Astrocyte (in vitro differentiated cells and primary cell): ENCODE results near the gene FTO. TPM values are rescaled to one million over a fixed set of nuclear protein-coding genes. Genes with fewer than 3 reads are reported as not detected.

Source experiments
- DNase-seq: peaks from one replicate; pipeline ENCODE4 v3.0.0-alpha.2; 2010; ENCODE audit warnings: low read depth
- FAIRE-seq: peaks from 2 replicates; lab custom pipeline; 2011; peaks lifted over from hg19 to GRCh38; lab: Jason Lieb, UNC
- H2AFZ ChIP-seq: 2 replicates; pipeline ENCODE4 v1.6.0; 2012; ENCODE audit warnings: low read depth, low read length, inconsistent platforms
- H3K27ac ChIP-seq: 2 replicates; pipeline ENCODE4 v1.5.1; 2011; ENCODE audit warnings: low read depth, low read length, inconsistent platforms
- H3K27me3 ChIP-seq: 2 replicates; pipeline ENCODE4 v1.6.0; 2011; ENCODE audit warnings: low read length, inconsistent platforms; ENCODE audit not compliant: insufficient read depth
- H3K36me3 ChIP-seq: 2 replicates; pipeline ENCODE4 v1.5.1; 2011; ENCODE audit warnings: low read length, inconsistent platforms; ENCODE audit not compliant: insufficient read depth
- H3K4me1 ChIP-seq: 2 replicates; pipeline ENCODE4 v1.5.1; 2011; ENCODE audit warnings: low read length, inconsistent platforms; ENCODE audit not compliant: insufficient read depth
- H3K4me2 ChIP-seq: 2 replicates; pipeline ENCODE4 v1.6.0; 2012; ENCODE audit warnings: low read length, inconsistent platforms
- H3K4me3 ChIP-seq: 2 replicates; pipeline ENCODE4 v1.5.1; 2011; ENCODE audit warnings: low read depth, mild to moderate bottlenecking, low read length, inconsistent platforms; ENCODE audit not compliant: insufficient read depth
- H3K79me2 ChIP-seq: 2 replicates; pipeline ENCODE4 v1.6.0; 2012; ENCODE audit warnings: mild to moderate bottlenecking, low read length, inconsistent platforms; ENCODE audit not compliant: insufficient read depth
- H3K9ac ChIP-seq: 2 replicates; pipeline ENCODE4 v1.6.0; 2012; ENCODE audit warnings: mild to moderate bottlenecking, low read length, inconsistent platforms
- H3K9me3 ChIP-seq: 2 replicates; pipeline ENCODE4 v1.5.1; 2012; ENCODE audit warnings: low read depth, mild to moderate bottlenecking, low read length, inconsistent platforms; ENCODE audit not compliant: insufficient read depth
- H4K20me1 ChIP-seq: 2 replicates; pipeline ENCODE4 v1.6.0; 2012; ENCODE audit warnings: low read length, inconsistent platforms; ENCODE audit not compliant: insufficient read depth
- H3K27ac Mint-ChIP-seq: one replicate; pipeline ENCODE4 v1.8.0; 2021; ENCODE audit warnings: mild to moderate bottlenecking, mixed read lengths; ENCODE audit not compliant: unreplicated experiment
- H3K27me3 Mint-ChIP-seq: one replicate; pipeline ENCODE4 v1.8.0; 2021; ENCODE audit warnings: low read depth, mixed read lengths; ENCODE audit not compliant: unreplicated experiment
- H3K36me3 Mint-ChIP-seq: one replicate; pipeline ENCODE4 v1.8.0; 2021; ENCODE audit warnings: low read depth, mixed read lengths; ENCODE audit not compliant: unreplicated experiment
- H3K4me1 Mint-ChIP-seq: one replicate; pipeline ENCODE4 v1.8.0; 2021; ENCODE audit warnings: low read depth, mixed read lengths; ENCODE audit not compliant: unreplicated experiment
- H3K4me3 Mint-ChIP-seq: one replicate; pipeline ENCODE4 v1.8.0; 2021; ENCODE audit warnings: mild to moderate bottlenecking, moderate library complexity, mixed read lengths; ENCODE audit not compliant: unreplicated experiment
- H3K9me3 Mint-ChIP-seq: one replicate; pipeline ENCODE4 v1.8.0; 2021; ENCODE audit warnings: mild to moderate bottlenecking, mixed read lengths; ENCODE audit not compliant: unreplicated experiment
- CTCF ChIP-seq: IDR thresholded peaks from 2 replicates; pipeline ENCODE4 v1.5.1; 2011; ENCODE audit warnings: low read depth, mild to moderate bottlenecking, inconsistent platforms, low read length, moderate library complexity; ENCODE audit not compliant: insufficient read depth
- EZH2 ChIP-seq: IDR thresholded peaks from 2 replicates; pipeline ENCODE4 v1.6.1; 2012; ENCODE audit warnings: mild to moderate bottlenecking, low read length, inconsistent platforms; ENCODE audit not compliant: insufficient read depth
- total RNA-seq: library from RNA; stranded (reverse); gene quantifications from 2 replicates; pipeline ENCODE4 v1.2.1, GENCODE V29; 2021

FTO gene
- total RNA-seq, 1 donor from 2014 or later: 73.1 TPM

- Histone ChIP-seq H4K20me1 (peaks cover 7% of the 10 kb centered on the region), H3K9ac (no peak overlapping the region), H3K4me3 (no peak overlapping the region), H3K36me3 (no peaks in the 10 kb centered on the region), H3K79me2 (no peaks in the 10 kb centered on the region), H3K4me2 (no peak overlapping the region), H3K27ac (no peak overlapping the region), H3K27me3 (no peaks in the 10 kb centered on the region), H3K4me1 (peaks cover 3% of the 10 kb centered on the region), H3K9me3 (no peaks in the 10 kb centered on the region), H2AFZ (no peak overlapping the region)
- Mint-ChIP-seq H3K9me3 (no peaks in the 10 kb centered on the region), H3K4me3 (no peak overlapping the region), H3K27ac (no peak overlapping the region), H3K27me3 (no peaks in the 10 kb centered on the region), H3K4me1 (peaks cover 13% of the 10 kb centered on the region), H3K36me3 (no peaks in the 10 kb centered on the region)
- DNase-seq (peak; percentile 21), FAIRE-seq (peak; percentile 56)
- TF ChIP-seq EZH2 (no peak), CTCF (no peak)
These were observed 264.5 kb downstream of the FTO start for GRCh38 chr16:53968454-53968853.

- Histone ChIP-seq H3K4me2 (no peak overlapping the region), H3K4me3 (no peak overlapping the region), H3K27me3 (no peaks in the 10 kb centered on the region), H2AFZ (no peak overlapping the region), H3K36me3 (no peaks in the 10 kb centered on the region), H3K4me1 (peaks cover 3% of the 10 kb centered on the region), H3K9ac (no peak overlapping the region), H3K27ac (no peak overlapping the region), H3K79me2 (no peaks in the 10 kb centered on the region), H4K20me1 (peaks cover 7% of the 10 kb centered on the region), H3K9me3 (no peaks in the 10 kb centered on the region)
- no peak for TF ChIP-seq EZH2
- no peak for TF ChIP-seq CTCF
- no peaks in the 10 kb centered on the region for H3K36me3 Mint-ChIP-seq
- peak overlapping the region; percentile 35 for H3K27ac Mint-ChIP-seq
- peaks cover 13% of the 10 kb centered on the region for H3K4me1 Mint-ChIP-seq
- DNase-seq (peak; percentile 12), FAIRE-seq (peak; percentile 45)
- no peaks in the 10 kb centered on the region for H3K27me3 Mint-ChIP-seq
- H3K9me3 Mint-ChIP-seq: no peaks in the 10 kb centered on the region
- no peak overlapping the region for H3K4me3 Mint-ChIP-seq
These were observed 264.9 kb downstream of the FTO start for GRCh38 chr16:53968896-53969295.

GRCh38 chr16:53971616-53972015 is 267.7 kb downstream of the FTO start:
- Mint-ChIP-seq H3K4me1 (peaks cover 15% of the 10 kb centered on the region), H3K9me3 (no peaks in the 10 kb centered on the region), H3K27ac (no peak overlapping the region), H3K36me3 (no peaks in the 10 kb centered on the region), H3K4me3 (no peak overlapping the region), H3K27me3 (no peaks in the 10 kb centered on the region)
- H3K27ac ChIP-seq: no peak overlapping the region
- no peaks in the 10 kb centered on the region for H3K9me3 ChIP-seq
- DNase-seq: no peak
- peaks cover 7% of the 10 kb centered on the region for H4K20me1 ChIP-seq
- H3K4me3 ChIP-seq: no peak overlapping the region
- no peaks in the 10 kb centered on the region for H3K27me3 ChIP-seq
- no peak for TF ChIP-seq EZH2
- no peak for TF ChIP-seq CTCF
- peaks cover 3% of the 10 kb centered on the region for H3K4me1 ChIP-seq
- H3K9ac ChIP-seq: no peak overlapping the region
- FAIRE-seq: no peak
- no peak overlapping the region for H2AFZ ChIP-seq
- H3K4me2 ChIP-seq: no peak overlapping the region
- no peaks in the 10 kb centered on the region for H3K79me2 ChIP-seq
- H3K36me3 ChIP-seq: no peaks in the 10 kb centered on the region
